ENCODE data around the gene DFFB.
"Not testable (repeated sequence)": the region's sequence is repeated elsewhere in the genome, so short reads cannot be mapped to it uniquely, and the experiment has no call there.

The DFFB gene

GRCh38 chr1:3911981-3912808, 54.9 kb downstream of the DFFB start:
- peaks cover 4% of the 10 kb centered on the region for H3K4me1 Mint-ChIP-seq (ENCODE audit: low read depth)
- H3K9me3 Mint-ChIP-seq (ENCODE audit: low read depth) = no peaks in the 10 kb centered on the region
- H3K36me3 Mint-ChIP-seq = no peaks in the 10 kb centered on the region
- H3K4me3 Mint-ChIP-seq = no peak overlapping the region
- H3K27ac Mint-ChIP-seq = no peak overlapping the region
- H3K27me3 Mint-ChIP-seq = no peaks in the 10 kb centered on the region

GRCh38 chr1:3912809-3913685, 55.8 kb downstream of the DFFB start:
- peaks cover 4% of the 10 kb centered on the region for H3K4me1 Mint-ChIP-seq (ENCODE audit: low read depth)
- no peaks in the 10 kb centered on the region for H3K9me3 Mint-ChIP-seq (ENCODE audit: low read depth)
- no peak overlapping the region for H3K4me3 Mint-ChIP-seq
- H3K27ac Mint-ChIP-seq = no peak overlapping the region
- no peaks in the 10 kb centered on the region for H3K27me3 Mint-ChIP-seq
- H3K36me3 Mint-ChIP-seq = no peaks in the 10 kb centered on the region

DNA sequence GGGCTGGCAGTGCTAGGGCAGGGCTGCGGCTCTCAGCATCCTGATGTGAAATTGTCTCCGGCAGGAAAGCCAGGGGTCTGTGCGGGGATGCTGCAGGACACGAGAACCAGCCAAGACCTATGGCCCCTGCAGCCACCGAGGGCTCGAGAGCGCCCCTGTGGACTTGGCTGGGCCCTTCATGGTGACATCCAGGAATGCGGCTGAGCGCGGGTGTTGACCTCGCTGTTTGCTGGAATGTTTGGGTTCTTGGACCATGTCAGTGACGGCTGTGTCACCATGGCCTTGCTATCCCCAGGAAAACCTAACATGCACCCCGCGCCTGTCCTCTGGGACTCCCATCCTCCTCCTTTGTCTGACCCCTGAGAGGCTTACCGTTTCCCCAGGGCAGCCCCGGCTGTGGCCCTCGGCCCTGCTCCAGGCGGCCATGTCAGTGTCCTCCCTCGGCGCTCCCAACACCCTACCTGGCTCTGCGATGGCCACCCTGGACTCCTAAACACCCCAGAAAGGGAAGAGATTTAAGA, 57.1 kb downstream of the DFFB start:
- no peaks in the 10 kb centered on the region for H3K9me3 Mint-ChIP-seq (ENCODE audit: low read depth)
- peaks cover 4% of the 10 kb centered on the region for H3K4me1 Mint-ChIP-seq (ENCODE audit: low read depth)
- H3K27ac Mint-ChIP-seq = no peak overlapping the region
- H3K36me3 Mint-ChIP-seq = no peaks in the 10 kb centered on the region
- no peaks in the 10 kb centered on the region for H3K27me3 Mint-ChIP-seq
- no peak overlapping the region for H3K4me3 Mint-ChIP-seq

- Mint-ChIP-seq H3K4me1 (ENCODE audit: low read depth) (peaks cover 4% of the 10 kb centered on the region), H3K36me3 (no peaks in the 10 kb centered on the region), H3K4me3 (no peak overlapping the region), H3K9me3 (ENCODE audit: low read depth) (no peaks in the 10 kb centered on the region), H3K27ac (no peak overlapping the region), H3K27me3 (no peaks in the 10 kb centered on the region)
Observed at GRCh38 chr1:3914911-3915310, 57.6 kb downstream of the DFFB start.

GRCh38 chr1:3915551-3916121, 58.4 kb downstream of the DFFB start:
- Mint-ChIP-seq H3K4me3 (no peak overlapping the region), H3K36me3 (no peaks in the 10 kb centered on the region), H3K27me3 (no peaks in the 10 kb centered on the region), H3K4me1 (ENCODE audit: low read depth) (peaks cover 4% of the 10 kb centered on the region), H3K27ac (no peak overlapping the region), H3K9me3 (ENCODE audit: low read depth) (no peaks in the 10 kb centered on the region)

GRCh38 chr1:3917761-3918160, 60.5 kb downstream of the DFFB start:
- Mint-ChIP-seq H3K27me3 (no peaks in the 10 kb centered on the region), H3K36me3 (no peaks in the 10 kb centered on the region)

GRCh38 chr1:3918359-3918758, 61.1 kb downstream of the DFFB start:
- not testable (repeated sequence) for H3K36me3 Mint-ChIP-seq; H3K4me1 Mint-ChIP-seq (ENCODE audit: low read depth); H3K27ac Mint-ChIP-seq; H3K9me3 Mint-ChIP-seq (ENCODE audit: low read depth); H3K4me3 Mint-ChIP-seq; H3K27me3 Mint-ChIP-seq

More at GRCh38 chr1:3917761-3918160, 60.5 kb downstream of the DFFB start:
- Mint-ChIP-seq H3K4me3 (no peak overlapping the region), H3K9me3 (ENCODE audit: low read depth) (no peaks in the 10 kb centered on the region), H3K27ac (no peak overlapping the region), H3K4me1 (ENCODE audit: low read depth) (peaks cover 2% of the 10 kb centered on the region)

- Mint-ChIP-seq H3K9me3 (ENCODE audit: low read depth) (no peaks in the 10 kb centered on the region), H3K27ac (no peak overlapping the region), H3K36me3 (no peaks in the 10 kb centered on the region), H3K27me3 (no peaks in the 10 kb centered on the region), H3K4me3 (no peak overlapping the region), H3K4me1 (ENCODE audit: low read depth) (peaks cover 2% of the 10 kb centered on the region)
Observed at GRCh38 chr1:3918966-3919611, 61.8 kb downstream of the DFFB start.

GRCh38 chr1:3919706-3920105, 62.4 kb downstream of the DFFB start:
- no peaks in the 10 kb centered on the region for H3K36me3 Mint-ChIP-seq
- H3K4me3 Mint-ChIP-seq = no peak overlapping the region
- no peaks in the 10 kb centered on the region for H3K9me3 Mint-ChIP-seq (ENCODE audit: low read depth)
- no peaks in the 10 kb centered on the region for H3K27me3 Mint-ChIP-seq
- no peak overlapping the region for H3K27ac Mint-ChIP-seq
- peaks cover 2% of the 10 kb centered on the region for H3K4me1 Mint-ChIP-seq (ENCODE audit: low read depth)

GRCh38 chr1:3921765-3922164, 64.5 kb downstream of the DFFB start:
- Mint-ChIP-seq H3K4me1 (ENCODE audit: low read depth) (peaks cover 2% of the 10 kb centered on the region), H3K9me3 (ENCODE audit: low read depth) (no peaks in the 10 kb centered on the region), H3K27ac (no peak overlapping the region), H3K36me3 (no peaks in the 10 kb centered on the region), H3K27me3 (peaks cover 2% of the 10 kb centered on the region), H3K4me3 (no peak overlapping the region)

- peaks cover 2% of the 10 kb centered on the region for H3K4me1 Mint-ChIP-seq (ENCODE audit: low read depth)
- H3K27me3 Mint-ChIP-seq = peaks cover 2% of the 10 kb centered on the region
- H3K4me3 Mint-ChIP-seq = no peak overlapping the region
- H3K36me3 Mint-ChIP-seq = no peaks in the 10 kb centered on the region
- H3K9me3 Mint-ChIP-seq (ENCODE audit: low read depth) = no peaks in the 10 kb centered on the region
- no peak overlapping the region for H3K27ac Mint-ChIP-seq
Observed at GRCh38 chr1:3922201-3922725, 65.0 kb downstream of the DFFB start.

GRCh38 chr1:3922851-3923250, 65.6 kb downstream of the DFFB start:
- Mint-ChIP-seq H3K27ac (no peak overlapping the region), H3K4me1 (ENCODE audit: low read depth) (peaks cover 2% of the 10 kb centered on the region), H3K36me3 (no peaks in the 10 kb centered on the region), H3K4me3 (no peak overlapping the region), H3K27me3 (peaks cover 2% of the 10 kb centered on the region), H3K9me3 (ENCODE audit: low read depth) (no peaks in the 10 kb centered on the region)

DNA sequence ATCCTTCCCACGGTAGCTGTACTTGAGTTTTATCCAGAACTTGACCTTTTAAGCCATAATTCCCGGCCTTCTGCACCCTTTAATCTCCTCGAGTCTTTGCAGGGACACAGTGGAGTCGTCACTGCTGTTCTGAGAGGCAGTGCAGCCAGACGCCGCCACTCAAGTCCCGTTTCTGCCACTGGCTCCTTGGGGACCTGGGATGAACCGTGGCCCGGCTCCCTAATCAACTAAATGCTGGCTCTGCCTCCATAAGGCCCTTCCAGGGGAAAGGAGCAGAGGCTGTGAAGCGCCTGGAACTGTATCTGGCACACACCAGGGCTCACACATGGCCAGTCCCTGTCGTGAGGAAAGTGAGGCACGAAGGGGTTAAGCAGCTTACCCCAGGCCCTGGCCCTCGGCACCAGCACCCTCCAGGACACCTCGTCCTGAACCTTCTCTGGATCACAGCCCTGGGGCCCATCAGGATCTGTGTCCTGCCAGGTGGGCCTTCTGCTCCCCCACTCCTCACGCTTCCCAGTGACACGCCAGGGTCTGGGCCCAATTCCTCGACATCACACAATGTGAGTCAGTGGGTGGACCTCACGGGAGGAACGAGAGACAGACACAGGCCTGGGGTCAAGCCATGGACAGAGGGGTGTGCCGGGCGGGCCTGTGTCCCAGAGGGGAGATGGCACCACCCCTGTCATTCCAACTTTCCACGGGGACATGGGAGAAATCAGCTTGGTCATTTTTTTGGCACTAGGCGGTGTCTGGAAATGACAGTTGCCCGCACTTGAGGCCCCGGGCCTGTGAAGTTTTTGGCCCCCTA, 66.3 kb downstream of the DFFB start:
- no peak overlapping the region for H3K27ac Mint-ChIP-seq
- H3K36me3 Mint-ChIP-seq = no peaks in the 10 kb centered on the region
- H3K27me3 Mint-ChIP-seq = peaks cover 2% of the 10 kb centered on the region
- H3K4me1 Mint-ChIP-seq (ENCODE audit: low read depth) = peaks cover 2% of the 10 kb centered on the region
- no peak overlapping the region for H3K4me3 Mint-ChIP-seq
- H3K9me3 Mint-ChIP-seq (ENCODE audit: low read depth) = no peaks in the 10 kb centered on the region

All from activated naive CD8-positive, alpha-beta T cell (primary cell).